Trophoblast cell (in vitro differentiated cells and primary cell): ENCODE results near the gene SLC35F5.

Experiments used
- DNase-seq, 2 donors: peaks; one replicate each; pipeline ENCODE4 v3.0.0-alpha.2; 2016
- H2AFZ ChIP-seq: 2 replicates; pipeline ENCODE4 v1.6.1; 2013; ENCODE audit warnings: low read length, moderate library complexity, mild to moderate bottlenecking; ENCODE audit not compliant: insufficient read depth, poor library complexity
- H2AK5ac ChIP-seq: 2 replicates; pipeline ENCODE4 v1.6.1; 2013; ENCODE audit warnings: mild to moderate bottlenecking, low read length
- H2BK120ac ChIP-seq: 2 replicates; pipeline ENCODE4 v1.6.1; 2013; ENCODE audit warnings: low read length, mild to moderate bottlenecking, moderate library complexity; ENCODE audit not compliant: insufficient read depth, poor library complexity
- H2BK12ac ChIP-seq: 2 replicates; pipeline ENCODE4 v1.6.1; 2013; ENCODE audit warnings: mild to moderate bottlenecking, low read length, moderate library complexity
- H2BK5ac ChIP-seq: 2 replicates; pipeline ENCODE4 v1.6.1; 2013; ENCODE audit warnings: low read length, low read depth, moderate library complexity, mild to moderate bottlenecking; ENCODE audit not compliant: poor library complexity
- H3K14ac ChIP-seq: 2 replicates; pipeline ENCODE4 v1.6.1; 2013; ENCODE audit warnings: mild to moderate bottlenecking, low read length
- H3K18ac ChIP-seq: 2 replicates; pipeline ENCODE4 v1.6.1; 2013; ENCODE audit warnings: mild to moderate bottlenecking, low read length
- H3K23ac ChIP-seq: 2 replicates; pipeline ENCODE4 v1.6.1; 2013; ENCODE audit warnings: low read length
- H3K27ac ChIP-seq: 2 replicates; pipeline ENCODE4 v1.5.1; 2013; ENCODE audit warnings: low read depth, mild to moderate bottlenecking, inconsistent platforms, low read length, moderate library complexity
- H3K27me3 ChIP-seq: 2 replicates; pipeline ENCODE4 v1.6.1; 2013; ENCODE audit warnings: inconsistent platforms, mild to moderate bottlenecking, low read length, moderate library complexity; ENCODE audit not compliant: insufficient read depth
- H3K36me3 ChIP-seq, 2 experiments: 1 replicate in 1 of 2; 2 replicates in 1 of 2; pipeline ENCODE4 v1.6.1; 2013; ENCODE audit warnings: low read length in 2 of 2, mild to moderate bottlenecking in 2 of 2, moderate library complexity in 1 of 2; ENCODE audit not compliant: insufficient read depth in 2 of 2, control insufficient read depth in 1 of 2
- H3K4ac ChIP-seq: 2 replicates; pipeline ENCODE4 v1.6.1; 2013; ENCODE audit warnings: low read depth, mild to moderate bottlenecking, low read length, moderate library complexity
- H3K4me1 ChIP-seq, 2 experiments: 1 replicate in 1 of 2; 2 replicates in 1 of 2; pipeline ENCODE4 v1.6.1; 2013; ENCODE audit warnings: low read length in 2 of 2, mild to moderate bottlenecking in 2 of 2, moderate library complexity in 1 of 2; ENCODE audit not compliant: insufficient read depth in 2 of 2, control insufficient read depth in 1 of 2
- H3K4me2 ChIP-seq: 2 replicates; pipeline ENCODE4 v1.6.1; 2013; ENCODE audit warnings: inconsistent platforms, mild to moderate bottlenecking, low read length, moderate library complexity
- H3K4me3 ChIP-seq: 2 replicates; pipeline ENCODE4 v1.5.1; 2013; ENCODE audit warnings: mild to moderate bottlenecking, low read depth, low read length, inconsistent platforms
- H3K79me1 ChIP-seq: one replicate; pipeline ENCODE4 v1.6.1; 2013; ENCODE audit warnings: low read length
- H3K79me2 ChIP-seq: 2 replicates; pipeline ENCODE4 v1.6.1; 2013; ENCODE audit warnings: low read length, mild to moderate bottlenecking; ENCODE audit not compliant: control insufficient read depth, insufficient read depth, poor library complexity
- H3K9ac ChIP-seq: 2 replicates; pipeline ENCODE4 v1.6.1; 2013; ENCODE audit warnings: mild to moderate bottlenecking, low read length
- H3K9me3 ChIP-seq: 2 replicates; pipeline ENCODE4 v1.6.1; 2013; ENCODE audit warnings: low read depth, mild to moderate bottlenecking, control low read depth, inconsistent platforms, low read length; ENCODE audit not compliant: insufficient read depth
- H4K12ac ChIP-seq: 2 replicates; pipeline ENCODE4 v1.6.1; 2013; ENCODE audit warnings: low read depth, mild to moderate bottlenecking, low read length, moderate library complexity
- H4K8ac ChIP-seq: 2 replicates; pipeline ENCODE4 v1.6.1; 2013; ENCODE audit warnings: low read depth, mild to moderate bottlenecking, low read length, moderate library complexity
- H4K91ac ChIP-seq: one replicate; pipeline ENCODE4 v1.6.1; 2013; ENCODE audit warnings: low read depth, mild to moderate bottlenecking, low read length, moderate library complexity
- WGBS: extraction: QIAGEN DNeasy Blood & Tissue Kit; methylation state at CpG from one replicate; pipeline ENCODE4 v1.1.7; 2013; ENCODE audit warnings: missing lambda C conversion rate; ENCODE audit not compliant: insufficient read length, insufficient coverage; ENCODE audit errors: extremely low coverage; 5-methylcytosine and 5-hydroxymethylcytosine counted together

Gene SLC35F5

DNA sequence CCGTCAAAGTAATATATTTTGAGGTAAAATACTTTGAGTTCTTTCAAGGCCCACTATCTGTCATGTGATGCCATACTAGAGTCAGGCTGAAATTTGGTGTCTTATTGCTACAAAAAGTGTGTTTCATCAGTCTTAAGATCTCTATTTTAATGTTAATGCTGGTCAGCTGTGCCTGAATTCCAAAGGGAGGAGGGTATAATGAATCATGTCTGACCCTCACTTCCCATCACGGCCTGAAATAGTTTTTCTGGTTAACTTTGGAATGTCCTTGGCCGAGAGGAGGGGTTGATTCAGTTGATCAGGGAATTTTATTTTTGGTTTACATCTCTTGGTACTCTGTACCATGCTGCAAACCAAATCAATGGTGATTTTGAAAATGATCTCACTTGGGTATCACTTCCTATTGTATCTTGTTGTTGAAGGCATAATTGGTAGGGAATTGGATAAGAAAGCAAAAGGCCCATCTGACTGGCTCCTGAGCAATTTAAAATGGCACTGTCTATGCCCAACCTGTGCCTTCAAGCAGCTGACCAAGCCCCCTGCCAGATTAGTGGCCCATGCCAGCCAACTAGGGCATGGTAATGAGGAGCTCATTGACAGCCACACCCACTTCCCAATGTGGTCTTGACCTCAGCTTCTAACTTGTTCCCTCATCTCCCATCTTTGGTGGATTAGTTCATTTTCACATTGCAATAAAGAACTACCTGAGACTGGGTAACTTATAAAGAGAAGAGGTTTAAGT, 6.1 kb upstream of the SLC35F5 start:
- Histone ChIP-seq H3K27ac (no peak overlapping the region), H3K4me3 (no peak overlapping the region), H3K9ac (no peak overlapping the region), H3K9me3 (peaks cover 6% of the 10 kb centered on the region), H2AFZ (no peak overlapping the region), H3K23ac (no peak overlapping the region), H3K36me3 (no peaks in the 10 kb centered on the region), H3K27me3 (no peaks in the 10 kb centered on the region), H3K4me2 (no peak overlapping the region), H4K91ac (no peak overlapping the region), H4K8ac (no peak overlapping the region), H4K12ac (no peak overlapping the region), H3K79me2 (no peaks in the 10 kb centered on the region), H2AK5ac (no peak overlapping the region), H3K18ac (no peak overlapping the region), H3K14ac (no peak overlapping the region), H3K79me1 (no peaks in the 10 kb centered on the region), H3K4ac (no peak overlapping the region), H2BK120ac (no peak overlapping the region), H2BK12ac (no peak overlapping the region), H2BK5ac (no peak overlapping the region), H3K4me1 (no peaks in the 10 kb centered on the region)
- peak in 1 of 2 donors; percentile 31 for DNase-seq
- WGBS: no CpG with 5 or more reads among the region's 3 CpGs

DNA sequence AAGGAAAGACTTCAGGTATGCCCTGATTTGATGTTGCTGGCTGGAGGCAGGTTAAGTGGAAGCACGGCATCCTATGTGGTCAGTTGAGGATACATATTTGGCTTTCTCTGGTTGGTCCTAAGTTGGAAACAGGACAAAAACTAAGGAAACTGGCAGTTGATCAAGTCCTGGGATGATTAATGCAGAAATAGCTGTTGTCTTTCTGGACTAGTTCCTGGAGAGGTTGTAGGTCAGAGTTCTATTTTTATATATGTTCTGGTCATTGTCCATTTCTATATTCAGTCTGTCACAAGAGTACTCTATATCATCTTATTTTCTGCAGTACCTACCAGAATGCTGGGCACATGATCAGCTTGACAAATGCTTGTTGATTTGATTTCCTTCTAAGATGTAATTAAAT, 4.0 kb upstream of the SLC35F5 start:
- H3K9me3 ChIP-seq: peaks cover 6% of the 10 kb centered on the region
- H4K91ac ChIP-seq: no peak overlapping the region
- H3K14ac ChIP-seq: no peak overlapping the region
- H3K18ac ChIP-seq: no peak overlapping the region
- no peak overlapping the region for H4K8ac ChIP-seq
- no peaks in the 10 kb centered on the region for H3K4me1 ChIP-seq
- no peak overlapping the region for H3K27ac ChIP-seq
- no peak overlapping the region for H3K23ac ChIP-seq
- H2AFZ ChIP-seq: no peak overlapping the region
- H3K27me3 ChIP-seq: no peaks in the 10 kb centered on the region
- H3K79me1 ChIP-seq: peaks cover 8% of the 10 kb centered on the region
- no peak overlapping the region for H3K9ac ChIP-seq
- no peak overlapping the region for H2BK120ac ChIP-seq
- no peak overlapping the region for H3K4me3 ChIP-seq
- no CpG with 5 or more reads among the region's 1 CpG for WGBS
- H3K36me3 ChIP-seq: no peaks in the 10 kb centered on the region
- no peak for DNase-seq
- no peak overlapping the region for H4K12ac ChIP-seq
- no peak overlapping the region for H2BK5ac ChIP-seq
- no peak overlapping the region for H3K4me2 ChIP-seq
- H3K4ac ChIP-seq: no peak overlapping the region
- no peak overlapping the region for H2BK12ac ChIP-seq
- H3K79me2 ChIP-seq: peaks cover 6% of the 10 kb centered on the region
- H2AK5ac ChIP-seq: no peak overlapping the region

- Histone ChIP-seq H3K79me1 (peaks cover 8% of the 10 kb centered on the region), H3K14ac (no peak overlapping the region), H3K27me3 (no peaks in the 10 kb centered on the region), H3K4me1 (no peaks in the 10 kb centered on the region), H3K9me3 (no peaks in the 10 kb centered on the region), H4K12ac (no peak overlapping the region), H2AFZ (peak overlapping the region; percentile 75), H3K27ac (peak overlapping the region; percentile 80), H4K8ac (peak overlapping the region; percentile 97), H3K4me2 (peak overlapping the region; percentile 65), H2BK120ac (peak overlapping the region; percentile 35), H3K4me3 (peak overlapping the region; percentile 76), H3K23ac (no peak overlapping the region), H2BK12ac (no peak overlapping the region), H2BK5ac (no peak overlapping the region), H3K79me2 (peaks cover 6% of the 10 kb centered on the region), H4K91ac (peak overlapping the region; percentile 47), H3K4ac (no peak overlapping the region), H3K36me3 (no peaks in the 10 kb centered on the region), H2AK5ac (peak overlapping the region; percentile 31), H3K18ac (no peak overlapping the region), H3K9ac (no peak overlapping the region)
- no peak for DNase-seq
- WGBS: no CpG with 5 or more reads among the region's 17 CpGs
Observed at GRCh38 chr2:113757138-113757657, 756 bp upstream of the SLC35F5 start.

GRCh38 chr2:113755835-113756354, 547 bp downstream of the SLC35F5 start:
- Histone ChIP-seq H3K79me1 (peaks cover 8% of the 10 kb centered on the region), H4K12ac (peak overlapping the region; percentile 82)
- no CpG with 5 or more reads among the region's 26 CpGs for WGBS

More at GRCh38 chr2:113755835-113756354, 547 bp downstream of the SLC35F5 start:
- Histone ChIP-seq H3K4me3 (peak overlapping the region; percentile 98), H2BK120ac (peak overlapping the region; percentile 84), H3K4me1 (no peaks in the 10 kb centered on the region), H2BK12ac (peak overlapping the region; percentile 63), H3K27ac (peak overlapping the region; percentile 79), H3K23ac (no peak overlapping the region), H3K4me2 (peak overlapping the region; percentile 72), H2AK5ac (peak overlapping the region; percentile 65), H2AFZ (peak overlapping the region; percentile 98), H2BK5ac (peak overlapping the region; percentile 75), H3K4ac (peak overlapping the region; percentile 85), H3K9ac (peak overlapping the region; percentile 89), H4K8ac (peak overlapping the region; percentile 96), H3K14ac (peak overlapping the region; percentile 97), H4K91ac (peak overlapping the region; percentile 88), H3K36me3 (peaks cover under 1 to 4% of the 10 kb centered on the region in 2 experiments), H3K27me3 (no peaks in the 10 kb centered on the region), H3K79me2 (peaks cover 6% of the 10 kb centered on the region), H3K18ac (peak overlapping the region; percentile 96), H3K9me3 (no peaks in the 10 kb centered on the region)
- peak in 1 of 2 donors; percentile 32 for DNase-seq
